GM21381 (cell line): ENCODE results near the gene ROCK2.
"Not testable (repeated sequence)": the region's sequence is repeated elsewhere in the genome, so short reads cannot be mapped to it uniquely, and the experiment has no call there.

Source experiments
- ATAC-seq: cut with Tn5 transposase; IDR thresholded peaks from one replicate; pipeline ENCODE4 v1.9.1; 2021; ENCODE audit warnings: mild to moderate bottlenecking, moderate library complexity; ENCODE audit not compliant: unreplicated experiment

Gene ROCK2

GRCh38 chr2:11279398-11279797, 65.0 kb downstream of the ROCK2 start:
- ATAC-seq, result no peak

GRCh38 chr2:11278219-11278618, 66.2 kb downstream of the ROCK2 start:
- ATAC-seq, result no peak

DNA sequence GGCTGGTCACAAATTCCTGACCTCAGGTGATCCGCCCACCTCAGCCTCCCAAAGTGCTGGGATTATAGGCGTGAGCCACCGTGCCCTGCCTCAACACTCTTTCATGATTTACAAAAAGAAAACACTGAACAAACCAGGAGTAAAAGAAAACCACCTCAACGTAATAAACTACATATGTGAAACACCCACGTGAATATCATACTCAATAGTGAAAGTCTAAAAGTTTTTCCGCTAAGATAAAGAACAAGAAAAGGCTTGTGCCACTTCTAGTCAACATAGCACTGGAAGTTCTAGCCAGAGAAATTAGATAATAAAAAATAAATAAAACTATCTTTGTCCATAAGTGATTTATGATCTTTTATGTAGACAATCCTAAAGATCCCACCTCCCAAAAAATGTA, 68.5 kb downstream of the ROCK2 start:
- ATAC-seq, result no peak

DNA sequence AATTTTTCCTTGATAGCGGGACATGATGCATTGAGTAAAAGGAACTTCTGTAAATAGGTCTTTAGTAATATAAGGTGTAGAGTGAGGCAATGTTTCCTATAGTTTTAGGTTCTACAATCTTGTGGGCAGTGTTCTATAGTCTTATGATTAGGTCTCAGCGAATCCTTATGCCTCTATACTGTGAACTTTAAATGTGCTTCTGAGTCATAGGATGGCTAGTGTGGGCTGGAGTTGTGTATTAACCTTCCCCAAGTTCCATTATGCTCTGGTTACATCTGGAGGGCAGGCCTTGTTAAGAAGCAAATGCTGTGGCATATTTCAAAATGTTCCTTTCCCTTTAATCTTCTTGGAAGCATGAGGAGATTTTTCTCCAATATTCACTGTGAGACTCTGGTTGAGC, 73.5 kb downstream of the ROCK2 start:
- no peak for ATAC-seq

DNA sequence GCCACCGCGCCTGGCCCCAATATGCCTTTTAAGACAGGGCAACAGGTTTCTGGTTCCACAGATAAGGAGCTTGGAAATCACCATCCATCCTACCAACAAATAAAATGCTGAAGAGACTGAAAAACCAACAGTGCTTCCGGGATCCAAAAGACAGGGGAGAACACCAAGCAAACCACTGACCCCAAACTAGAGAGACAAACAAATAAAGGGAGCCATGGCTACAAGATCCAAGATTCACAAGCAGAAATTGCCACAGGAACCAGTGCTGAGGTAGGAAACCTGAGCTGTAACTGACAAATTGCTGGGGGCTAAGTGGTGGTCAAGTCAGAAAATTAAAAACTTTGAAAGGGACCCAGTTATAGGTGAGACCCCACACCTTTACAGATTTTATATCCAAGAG, 76.5 kb downstream of the ROCK2 start:
- ATAC-seq, result no peak

- no peak for ATAC-seq
These were observed 79.6 kb downstream of the ROCK2 start for GRCh38 chr2:11264818-11265217.

GRCh38 chr2:11264007-11264406, 80.4 kb downstream of the ROCK2 start:
- no peak for ATAC-seq

DNA sequence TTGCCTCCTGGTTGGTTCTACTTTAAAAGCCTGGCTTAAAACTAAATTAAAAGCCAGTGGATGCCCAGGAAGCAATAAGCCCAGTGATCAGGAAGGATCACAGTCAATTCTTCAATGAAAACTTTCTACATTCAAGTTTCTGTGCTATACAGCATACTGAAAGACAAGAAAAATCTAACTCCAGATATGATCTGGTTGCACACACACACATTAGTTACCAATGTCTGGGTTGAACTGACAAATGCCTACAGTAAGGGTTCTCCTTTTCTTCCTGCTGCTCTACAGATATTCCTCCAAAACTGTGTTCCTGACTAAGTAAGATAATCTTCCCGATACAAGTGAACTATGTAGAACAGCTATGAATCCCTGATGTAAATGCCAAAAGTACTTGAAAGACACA, 81.3 kb downstream of the ROCK2 start:
- no peak for ATAC-seq

DNA sequence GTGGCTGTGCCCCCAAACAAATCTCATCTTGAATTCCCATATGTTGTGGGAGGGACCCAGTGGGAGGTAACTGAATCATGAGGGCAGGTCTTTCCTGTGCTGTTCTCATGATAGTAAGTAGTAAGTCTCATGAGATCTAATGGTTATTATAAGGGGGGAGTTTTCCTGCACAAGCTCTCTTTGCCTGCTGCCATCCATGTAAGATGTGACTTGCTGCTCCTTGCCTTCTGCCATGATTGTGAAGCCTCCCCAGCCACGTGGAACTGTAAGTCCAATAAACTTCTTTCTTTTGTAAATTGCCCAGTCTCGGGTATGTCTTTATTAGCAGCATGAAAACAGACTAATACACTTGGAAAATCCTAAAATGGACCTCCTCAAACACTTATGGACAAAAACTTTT, 82.0 kb downstream of the ROCK2 start:
- ATAC-seq, result not testable (repeated sequence)

GRCh38 chr2:11261564-11261963, 82.9 kb downstream of the ROCK2 start:
- ATAC-seq, result not testable (repeated sequence)

DNA sequence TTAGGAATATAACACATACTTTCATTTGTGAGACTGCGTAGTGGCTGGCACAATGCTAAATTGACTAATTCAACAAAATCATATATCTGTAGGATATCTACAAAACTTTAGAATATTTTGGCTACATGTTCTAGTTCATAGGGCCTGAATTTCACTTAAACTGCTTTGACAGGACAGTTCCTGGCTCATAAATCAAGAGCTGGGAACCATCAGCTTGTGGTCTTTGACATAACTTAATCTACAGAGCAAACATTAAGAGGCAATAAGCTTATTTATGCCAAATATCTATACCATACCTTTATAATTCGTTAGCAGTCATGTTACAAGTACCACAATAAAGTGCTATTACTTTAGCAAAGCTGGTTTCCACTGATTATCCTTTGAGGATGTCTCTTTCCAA, 83.5 kb downstream of the ROCK2 start:
- no peak for ATAC-seq

- ATAC-seq, result no peak
These were observed 86.5 kb downstream of the ROCK2 start for GRCh38 chr2:11257964-11258363.

GRCh38 chr2:11257078-11257477, 87.4 kb downstream of the ROCK2 start:
- no peak for ATAC-seq

GRCh38 chr2:11256166-11256565, 88.3 kb downstream of the ROCK2 start:
- ATAC-seq, result no peak

DNA sequence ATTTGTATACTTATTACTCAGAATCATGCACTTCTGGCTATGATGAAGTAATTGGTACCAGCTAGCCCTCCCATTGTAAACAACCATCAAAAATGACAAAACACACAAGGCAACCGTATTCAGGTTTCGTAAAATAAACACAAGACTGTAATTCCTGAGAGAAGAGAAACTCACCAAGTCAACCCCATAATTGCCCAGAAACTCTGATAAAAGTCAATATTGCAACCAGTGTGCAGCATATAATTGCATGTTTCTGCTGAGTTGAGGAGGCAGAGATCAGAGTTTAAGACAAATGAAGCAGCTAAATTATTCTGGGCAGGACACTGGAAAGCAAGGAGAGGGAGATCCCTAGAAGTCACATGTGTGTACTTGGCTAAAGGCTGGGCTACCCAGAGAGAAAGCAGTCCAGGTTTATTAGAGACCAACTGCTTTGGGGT, 90.3 kb downstream of the ROCK2 start:
- ATAC-seq, result no peak

- ATAC-seq, result not testable (repeated sequence)
These were observed 92.0 kb downstream of the ROCK2 start for GRCh38 chr2:11252458-11252857.

- ATAC-seq, result no peak
These were observed 93.8 kb downstream of the ROCK2 start for GRCh38 chr2:11250400-11251196.

GRCh38 chr2:11245322-11245721, 99.1 kb downstream of the ROCK2 start:
- no peak for ATAC-seq

GRCh38 chr2:11244091-11244826, 100.2 kb downstream of the ROCK2 start:
- no peak for ATAC-seq

DNA sequence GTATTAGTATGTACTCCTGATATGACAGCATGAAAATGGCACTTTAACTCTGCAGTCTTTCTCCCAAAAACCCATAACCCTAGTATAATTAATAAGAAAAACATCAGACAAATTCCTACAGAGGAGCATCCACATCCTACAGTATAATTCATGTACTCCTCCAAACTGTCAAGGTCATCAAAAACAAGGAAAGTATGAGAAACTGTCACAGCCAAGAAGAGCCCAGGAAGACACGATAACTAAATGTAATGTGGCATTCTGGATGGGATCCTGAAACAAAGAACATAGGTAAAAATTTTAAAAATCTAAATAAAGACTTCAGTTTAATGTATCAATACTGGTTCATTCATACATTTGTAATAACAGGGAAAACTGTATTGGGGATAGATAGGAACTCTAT, 100.9 kb downstream of the ROCK2 start:
- ATAC-seq, result no peak

GRCh38 chr2:11242542-11243174, 101.8 kb downstream of the ROCK2 start:
- ATAC-seq, result no peak
